Left lung (tissue), 10 donors: Measurements from ENCODE around the gene GRIN3B. TPM values are rescaled to one million over a fixed set of nuclear protein-coding genes. Genes with fewer than 3 reads are reported as not detected.

Experiments
- ATAC-seq: fragments of 200-7000 bp; cut with Tn5 transposase; one replicate; pipeline ENCODE4 v1.9.1; 2020; ENCODE audit warnings: moderate library complexity
- DNase-seq, 4 donors: peaks; one replicate each; pipeline ENCODE4 v3.0.0-alpha.2; 2013 to 2020
- H3K27ac ChIP-seq, 2 donors: fragments of 200-600 bp; sonication (generic) in 1 of 2; one replicate each; pipeline versions ENCODE4 v1.5.0 to v1.8.0; 2020 to 2021
- H3K27me3 ChIP-seq, 2 donors: fragments of 200-600 bp; sonication (generic) in 1 of 2; one replicate each; pipeline versions ENCODE4 v1.5.0 to v1.8.0; 2020 to 2021
- H3K36me3 ChIP-seq, 2 donors: fragments of 200-600 bp; sonication (generic) in 1 of 2; one replicate each; pipeline versions ENCODE4 v1.5.0 to v1.8.0; 2020 to 2021
- H3K4me1 ChIP-seq, 2 donors: fragments of 200-600 bp; one replicate each; pipeline ENCODE4 v1.8.0; 2021
- H3K4me3 ChIP-seq, 2 donors: fragments of 200-600 bp; sonication (generic) in 1 of 2; one replicate each; pipeline versions ENCODE4 v1.5.0 to v1.8.0; 2020 to 2021; ENCODE audit warnings: mild to moderate bottlenecking in 1 of 2
- H3K9me3 ChIP-seq, 2 donors: fragments of 200-600 bp; sonication (generic) in 1 of 2; one replicate each; pipeline versions ENCODE4 v1.5.0 to v1.8.0; 2020 to 2021
- CTCF ChIP-seq, 2 donors: fragments of 200-600 bp; sonication (generic) in 1 of 2; IDR thresholded peaks; one replicate each; pipeline versions ENCODE4 v1.5.0 to v1.8.0; 2021; ENCODE audit warnings: antibody characterized with exemption in 2 of 2
- intact Hi-C, 2 donors: fragments of 100-400 bp; cut with DNase I; formaldehyde crosslinking; loops; one replicate each; pipeline versions ENCODE4 v1.11.2 to v1.14.2; 2022
- polyA plus RNA-seq, 6 donors: library from polyadenylated mRNA; unstranded; fragments of 120-200 nt; gene quantifications; one replicate each; pipeline ENCODE4 v1.2.1, GENCODE V29; 2013; ENCODE audit not compliant: insufficient read length in 6 of 6
- total RNA-seq, 2 donors: library from RNA; stranded (reverse); fragmentation: NEBNext Ultra II Directional; extraction: Animal tissue kit (Norgen Biotek cat#: 25700); gene quantifications; one replicate each; pipeline ENCODE4 v1.2.1, GENCODE V29; 2021
- donor health status: DM: no; HTN: yes; CAD: no.
- donor health status: DM: no; HTN: no; CAD: no.

GRIN3B gene
- total and polyA plus RNA-seq, 8 donors, result 0.37 to 2.7 (median 0.60) TPM; not detected in 1

GRCh38 chr19:1004204-1004802 lies 4.1 kb downstream of the GRIN3B start:
- H3K36me3 ChIP-seq, result peaks cover 0 to 24% of the 10 kb centered on the region in 2 donors
- H3K9me3 ChIP-seq, result no peaks in the 10 kb centered on the region
- no peak overlapping the region for H3K4me3 ChIP-seq
- DNase-seq (peak in 1 of 4 donors; percentile 69), ATAC-seq (no peak)
- H3K27ac ChIP-seq, result no peak overlapping the region
- peaks cover 20 to 50% of the 10 kb centered on the region in 2 donors for H3K27me3 ChIP-seq
- intact Hi-C loops, result no loop called here
- no peak for TF ChIP-seq CTCF (IDR thresholded peaks at IDR 0.05)
- H3K4me1 ChIP-seq, result peaks cover 0 to 21% of the 10 kb centered on the region in 2 donors

GRCh38 chr19:1004803-1005664 lies 4.8 kb downstream of the GRIN3B start:
- peaks cover 13 to 43% of the 10 kb centered on the region in 2 donors for H3K27me3 ChIP-seq
- DNase-seq (peak in 1 of 4 donors; percentile 79), ATAC-seq (no peak)
- H3K27ac ChIP-seq, result no peak overlapping the region
- H3K9me3 ChIP-seq, result no peaks in the 10 kb centered on the region
- TF ChIP-seq CTCF (IDR thresholded peaks at IDR 0.05), result no peak
- H3K4me3 ChIP-seq, result no peak overlapping the region
- H3K4me1 ChIP-seq, result peaks cover under 1 to 19% of the 10 kb centered on the region in 2 donors
- intact Hi-C loops, result no loop called here
- peaks cover 0 to 31% of the 10 kb centered on the region in 2 donors for H3K36me3 ChIP-seq

GRCh38 chr19:1006711-1007398 lies 6.6 kb downstream of the GRIN3B start:
- TF ChIP-seq CTCF (IDR thresholded peaks at IDR 0.05), result no peak
- Histone ChIP-seq H3K9me3 (no peaks in the 10 kb centered on the region), H3K27me3 (peaks cover 2 to 24% of the 10 kb centered on the region in 2 donors), H3K4me3 (no peak overlapping the region), H3K36me3 (peaks cover 0 to 49% of the 10 kb centered on the region in 2 donors), H3K27ac (no peak overlapping the region), H3K4me1 (peaks cover under 1 to 4% of the 10 kb centered on the region in 2 donors)
- ATAC-seq (no peak), DNase-seq (peak in 1 of 4 donors; percentile 61)
- intact Hi-C loops, result no loop called here

- peak in 1 of 4 donors; percentile 76 for DNase-seq
- intact Hi-C loops, result no loop called here
- no peak for ATAC-seq
- peaks cover 0 to 57% of the 10 kb centered on the region in 2 donors for H3K36me3 ChIP-seq
- no peak overlapping the region for H3K4me3 ChIP-seq
- H3K27ac ChIP-seq, result no peak overlapping the region
- H3K4me1 ChIP-seq, result peaks cover 0 to 4% of the 10 kb centered on the region in 2 donors
- no peak for TF ChIP-seq CTCF (IDR thresholded peaks at IDR 0.05)
- no peaks in the 10 kb centered on the region for H3K9me3 ChIP-seq
- peaks cover 0 to 17% of the 10 kb centered on the region in 2 donors for H3K27me3 ChIP-seq
Observed at GRCh38 chr19:1007399-1008251, 7.4 kb downstream of the GRIN3B start.
